B cell (primary cell): Measurements from ENCODE around the gene NCKAP5L. TPM values are rescaled to one million over a fixed set of nuclear protein-coding genes. Genes with fewer than 3 reads are reported as not detected.

Experiments
- ATAC-seq: fragments of 200-7000 bp; cut with Tn5 transposase; one replicate; pipeline ENCODE4 v1.10.0; 2021; ENCODE audit warnings: low read depth, mild to moderate bottlenecking, moderate number of reproducible peaks, moderate library complexity
- CTCF ChIA-PET: fragments of 350-600 bp; sonication (Branson Sonifier 250); formaldehyde crosslinking; loops from one replicate; lab custom pipeline; 2021; ENCODE audit warnings: antibody characterized with exemption, inconsistent platforms; lab: Charles Lee
- POLR2A ChIA-PET: fragments of 350-600 bp; sonication (Branson Sonifier 250); formaldehyde crosslinking; loops from one replicate; lab custom pipeline; 2021; ENCODE audit warnings: antibody characterized with exemption; lab: Charles Lee
- DNase-seq: peaks from one replicate; pipeline ENCODE4 v3.0.0; 2013
- H2AFZ ChIP-seq: 2 replicates; pipeline ENCODE4 v1.6.1; 2012; ENCODE audit warnings: mild to moderate bottlenecking, low read depth, low read length; ENCODE audit not compliant: insufficient read depth, poor library complexity, severe bottlenecking
- H3K27ac ChIP-seq, 2 donors: 1 replicate in 1 of 2; 2 replicates in 1 of 2; pipeline ENCODE4 v1.5.1; 2012 to 2013; ENCODE audit warnings: low read length in 2 of 2, mild to moderate bottlenecking in 2 of 2, moderate library complexity in 1 of 2
- H3K27me3 ChIP-seq, 4 experiments: fragments of 200-600 bp in 1 of 4; sonication (generic) in 1 of 4; replicated peaks in 1 of 4; 1 replicate in 2 of 4; 2 replicates in 2 of 4; pipeline versions ENCODE4 v1.6.1 to v1.7.0; 2013 to 2016; ENCODE audit warnings: low read length in 3 of 4, mild to moderate bottlenecking in 2 of 4, mixed read lengths in 1 of 4, moderate library complexity in 1 of 4; ENCODE audit not compliant: insufficient read depth in 4 of 4, control insufficient read depth in 3 of 4; ENCODE audit errors: control extremely low read depth in 1 of 4
- H3K36me3 ChIP-seq, 2 experiments: replicated peaks in 1 of 2; 1 replicate in 1 of 2; 2 replicates in 1 of 2; pipeline versions ENCODE4 v1.6.1 to v1.7.1; 2013; ENCODE audit warnings: low read length in 1 of 2; ENCODE audit not compliant: insufficient read depth in 2 of 2, control insufficient read depth in 1 of 2; ENCODE audit errors: control extremely low read depth in 1 of 2, extremely low read depth in 1 of 2
- H3K4me1 ChIP-seq, 2 donors: fragments of 200-600 bp in 1 of 2; sonication (generic) in 1 of 2; 1 replicate in 1 of 2; 2 replicates in 1 of 2; pipeline versions ENCODE4 v1.5.1 to v1.6.1; 2013 to 2017; ENCODE audit warnings: low read length in 2 of 2; ENCODE audit not compliant: control insufficient read depth in 2 of 2, insufficient read depth in 2 of 2
- H3K4me2 ChIP-seq: replicated peaks from 2 replicates; pipeline ENCODE3; 2012; ENCODE audit warnings: mild to moderate bottlenecking, low read depth, low read length; ENCODE audit not compliant: poor library complexity, severe bottlenecking
- H3K4me3 ChIP-seq, 5 experiments: fragments of 200-600 bp in 1 of 5; sonication (generic) in 1 of 5; 1 replicate in 3 of 5; 2 replicates in 2 of 5; pipeline versions ENCODE4 v1.5.1 to v1.7.0; 2011 to 2016; ENCODE audit warnings: low read length in 4 of 5, mild to moderate bottlenecking in 4 of 5, low read depth in 2 of 5, control low read depth in 1 of 5, moderate library complexity in 1 of 5; ENCODE audit not compliant: insufficient read depth in 1 of 5; ENCODE audit errors: control extremely low read depth in 1 of 5, extremely low read depth in 1 of 5
- H3K79me2 ChIP-seq: fragments of 200-600 bp; sonication (generic); one replicate; pipeline ENCODE4 v1.6.0; 2016; ENCODE audit warnings: low read length; ENCODE audit not compliant: control insufficient read depth, insufficient read depth
- H3K9ac ChIP-seq: fragments of 200-600 bp; sonication (generic); 2 replicates; pipeline ENCODE4 v1.6.1; 2017; ENCODE audit warnings: mild to moderate bottlenecking, low read length, moderate library complexity
- H3K9me3 ChIP-seq, 3 donors: one replicate each; pipeline versions ENCODE4 v1.6.1 to v1.7.1; 2013; ENCODE audit warnings: low read length in 2 of 3; ENCODE audit not compliant: control insufficient read depth in 2 of 3, insufficient read depth in 1 of 3; ENCODE audit errors: control extremely low read depth in 1 of 3
- H4K20me1 ChIP-seq: 2 replicates; pipeline ENCODE4 v1.6.0; 2012; ENCODE audit warnings: mild to moderate bottlenecking, low read length; ENCODE audit not compliant: insufficient read depth, control insufficient read depth, poor library complexity, severe bottlenecking
- H3K27ac Mint-ChIP-seq: one replicate; pipeline ENCODE4 v1.8.0; 2021; ENCODE audit warnings: mixed read lengths
- H3K27me3 Mint-ChIP-seq: one replicate; pipeline ENCODE4 v1.8.0; 2021; ENCODE audit warnings: mixed read lengths
- H3K4me1 Mint-ChIP-seq: one replicate; pipeline ENCODE4 v1.8.0; 2021; ENCODE audit warnings: mixed read lengths
- H3K4me3 Mint-ChIP-seq: one replicate; pipeline ENCODE4 v1.8.0; 2021; ENCODE audit warnings: mixed read lengths
- H3K9me3 Mint-ChIP-seq: one replicate; pipeline ENCODE4 v1.8.0; 2022; ENCODE audit warnings: mixed read lengths; ENCODE audit not compliant: insufficient read depth
- CTCF ChIP-seq: fragments of 200-600 bp; IDR thresholded peaks from one replicate; pipeline ENCODE4 v1.8.0; 2022; ENCODE audit warnings: antibody characterized with exemption, mild to moderate bottlenecking
- EZH2 ChIP-seq: IDR thresholded peaks from 2 replicates; pipeline ENCODE4 v1.6.1; 2012; ENCODE audit warnings: borderline replicate concordance, low read depth, mild to moderate bottlenecking, moderate library complexity, low read length; ENCODE audit not compliant: insufficient read depth, poor library complexity, severe bottlenecking
- WGBS: methylation state at CpG from one replicate; pipeline ENCODE4 v1.1.5; 2013; ENCODE audit warnings: missing lambda C conversion rate; ENCODE audit not compliant: insufficient coverage; 5-methylcytosine and 5-hydroxymethylcytosine counted together
- intact Hi-C: fragments of 100-400 bp; cut with micrococcal nuclease; formaldehyde crosslinking; loops from one replicate; pipeline ENCODE4 v1.10.0; 2022
- polyA plus RNA-seq: library from polyadenylated mRNA; depleted of rRNA; stranded (reverse); fragments of >200 nt; gene quantifications from 2 replicates; pipeline ENCODE4 v1.2.3, GENCODE V29; 2012
- total RNA-seq, 2 donors: library from RNA; stranded (reverse); fragments of 120-200 nt in 1 of 2; gene quantifications; 1 replicate in 1 of 2; 2 replicates in 1 of 2; pipeline versions ENCODE4 v1.2.3 to v1.2.4, GENCODE V29; 2013 to 2022

NCKAP5L gene
- total and polyA plus RNA-seq, 2 donors (not counting 1 experiment from before 2014, with no cell fraction given): 3.2 to 13.2 TPM

GRCh38 chr12:49789992-49790391 is 38.2 kb downstream of the NCKAP5L start:
- Mint-ChIP-seq H3K9me3 (peaks cover 4% of the 10 kb centered on the region), H3K27me3 (peaks cover 4% of the 10 kb centered on the region), H3K4me3 (no peak overlapping the region), H3K27ac (no peak overlapping the region), H3K4me1 (no peaks in the 10 kb centered on the region)
- Histone ChIP-seq H3K79me2 (no peaks in the 10 kb centered on the region), H3K4me3 (no peak overlapping the region), H3K4me1 (no peaks in the 10 kb centered on the region), H3K36me3 (peaks cover 0 to 3% of the 10 kb centered on the region in 2 experiments), H3K9me3 (peaks cover 0 to 2% (median 2%) of the 10 kb centered on the region in 3 donors), H4K20me1 (no peaks in the 10 kb centered on the region), H2AFZ (no peak overlapping the region), H3K27ac (no peak overlapping the region), H3K4me2 (no peak overlapping the region), H3K9ac (no peak overlapping the region), H3K27me3 (no peaks in the 10 kb centered on the region)
- no peak for DNase-seq
- CTCF ChIA-PET: no interaction called here
- no peak for ATAC-seq
- 90% methylated on average over 2 of the region's 3 CpGs for WGBS
- TF ChIP-seq EZH2: no peak
- no peak for TF ChIP-seq CTCF
- POLR2A ChIA-PET: no interaction called here
- intact Hi-C loops: no loop called here

GRCh38 chr12:49787672-49788071 is 40.5 kb downstream of the NCKAP5L start:
- Mint-ChIP-seq H3K4me1 (no peaks in the 10 kb centered on the region), H3K27me3 (peaks cover 17% of the 10 kb centered on the region), H3K27ac (no peak overlapping the region), H3K4me3 (no peak overlapping the region), H3K9me3 (peaks cover 4% of the 10 kb centered on the region)
- intact Hi-C loops: no loop called here
- Histone ChIP-seq H3K27me3 (no peaks in the 10 kb centered on the region), H3K36me3 (peaks cover 0 to 3% of the 10 kb centered on the region in 2 experiments), H3K4me1 (no peaks in the 10 kb centered on the region), H3K27ac (no peak overlapping the region), H3K79me2 (no peaks in the 10 kb centered on the region), H3K9me3 (peaks cover 0 to 2% (median 2%) of the 10 kb centered on the region in 3 donors), H3K9ac (no peak overlapping the region), H4K20me1 (no peaks in the 10 kb centered on the region), H3K4me3 (no peak overlapping the region), H3K4me2 (no peak overlapping the region), H2AFZ (no peak overlapping the region)
- WGBS: no CpG with 5 or more reads among the region's 2 CpGs
- ChIA-PET POLR2A (no interaction called here), CTCF (no interaction called here)
- TF ChIP-seq EZH2 (no peak), CTCF (no peak)
- DNase-seq (no peak), ATAC-seq (no peak)
